COR-L47 (cell line): Measurements from ENCODE around the gene ATP9A.
"Not testable (repeated sequence)": the region's sequence is repeated elsewhere in the genome, so short reads cannot be mapped to it uniquely, and the experiment has no call there.

Experiments used
- DNase-seq: peaks from one replicate; lab custom pipeline; 2025; lab: John Stamatoyannopoulos, UW

Gene ATP9A

DNA sequence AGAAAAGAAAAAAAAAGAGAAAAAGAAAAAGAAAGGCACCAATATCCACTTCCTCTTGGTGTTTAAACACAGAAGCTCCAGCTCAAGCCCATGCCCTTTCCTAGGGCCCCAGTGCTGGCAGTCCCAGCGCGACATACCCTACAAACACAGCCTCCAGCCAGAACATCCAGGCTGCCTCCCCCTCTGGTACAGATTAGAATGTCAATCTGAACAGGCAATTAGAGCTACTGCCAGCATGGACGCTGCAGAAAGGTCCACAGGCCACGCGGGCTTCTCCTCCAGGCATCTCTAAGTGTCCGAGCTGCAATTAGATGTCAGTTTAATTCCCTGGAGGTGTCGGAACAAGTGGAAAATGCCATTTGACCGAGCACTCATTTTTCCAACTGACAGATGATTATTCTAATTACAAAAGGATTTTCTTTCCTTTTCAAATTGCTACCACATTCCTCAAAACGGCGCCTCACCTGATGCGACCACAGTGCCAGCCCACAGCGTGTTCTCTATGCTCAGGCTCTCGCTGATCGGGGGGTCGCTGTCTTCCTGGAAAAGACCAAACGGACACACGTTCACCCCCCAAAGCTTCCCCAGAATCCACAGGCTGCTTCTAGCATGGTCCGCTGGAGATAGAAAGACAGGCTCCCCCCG, 79.5 kb downstream of the ATP9A start:
- DNase-seq: no peak

DNA sequence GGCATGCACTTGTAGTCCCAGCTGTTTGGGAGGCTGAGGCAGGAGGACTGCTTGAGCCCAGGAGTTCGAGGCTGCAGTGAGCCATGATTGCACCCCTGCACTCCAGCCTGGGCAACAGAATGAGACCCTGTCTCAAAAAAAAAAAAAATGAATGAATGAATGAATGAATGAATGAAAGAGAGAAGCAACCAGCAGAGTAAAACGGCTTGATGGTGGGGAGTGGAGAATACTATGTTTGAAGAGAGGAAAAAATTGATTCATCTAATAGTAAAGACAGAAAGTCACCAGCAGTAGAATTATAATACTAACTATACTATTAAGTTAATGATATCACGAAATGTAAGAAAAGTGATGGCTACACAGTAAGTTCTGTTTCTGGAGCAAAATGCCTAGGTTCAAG, 80.6 kb downstream of the ATP9A start:
- no peak for DNase-seq

DNA sequence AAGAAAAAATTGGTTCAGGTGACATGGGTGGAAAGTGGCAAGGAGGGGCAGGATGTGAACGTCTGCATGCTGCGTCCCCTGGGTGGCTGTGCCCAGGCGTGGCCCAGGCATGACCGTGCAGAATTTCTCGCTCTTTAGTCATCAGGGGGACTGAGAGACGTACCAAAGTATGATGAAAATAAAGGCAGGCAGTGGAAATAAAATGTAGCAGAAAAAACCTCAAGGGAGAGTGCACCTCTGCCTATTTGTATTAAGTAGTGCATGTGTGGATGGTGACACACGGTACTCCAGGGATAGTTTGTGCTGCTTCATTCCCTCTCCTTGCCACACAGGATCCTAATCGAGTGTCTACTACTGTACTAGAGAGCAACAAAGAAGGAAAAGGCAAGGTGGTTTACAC, 81.1 kb downstream of the ATP9A start:
- no peak for DNase-seq

- DNase-seq: not testable (repeated sequence)
Measured at GRCh38 chr20:51685494-51685893, 82.7 kb downstream of the ATP9A start.

DNA sequence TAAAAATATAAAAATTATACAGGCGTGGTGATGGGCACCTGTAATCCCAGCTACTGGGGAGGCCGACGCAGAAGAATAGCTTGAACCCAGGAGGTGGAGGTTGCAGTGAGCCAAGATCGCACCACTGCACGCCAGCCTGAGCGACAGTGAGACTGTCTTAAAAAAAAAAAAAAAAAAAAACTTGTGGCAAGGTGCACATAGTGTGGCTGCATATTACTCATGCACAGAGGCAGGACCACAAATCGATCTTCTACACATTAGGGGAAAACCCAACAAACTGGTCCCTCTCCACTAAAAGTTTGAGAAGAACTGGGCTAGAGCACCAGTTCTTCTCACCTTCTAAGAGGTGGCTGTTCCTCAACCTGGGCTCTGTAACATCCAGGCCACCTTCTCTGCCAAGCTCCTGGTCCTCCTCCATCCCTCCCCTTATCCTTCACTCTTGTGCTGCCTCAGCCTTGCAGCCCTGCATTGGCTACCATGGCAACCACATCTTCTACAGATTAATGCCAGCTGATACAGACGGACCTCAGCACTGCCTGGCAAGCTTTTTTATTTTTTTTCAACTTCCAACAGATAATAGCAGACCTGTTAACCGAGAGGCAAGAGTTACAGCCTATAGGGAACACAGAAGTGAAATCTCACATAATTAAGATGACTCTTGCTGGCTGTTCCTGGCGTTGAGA, 88.0 kb downstream of the ATP9A start:
- no peak for DNase-seq

DNA sequence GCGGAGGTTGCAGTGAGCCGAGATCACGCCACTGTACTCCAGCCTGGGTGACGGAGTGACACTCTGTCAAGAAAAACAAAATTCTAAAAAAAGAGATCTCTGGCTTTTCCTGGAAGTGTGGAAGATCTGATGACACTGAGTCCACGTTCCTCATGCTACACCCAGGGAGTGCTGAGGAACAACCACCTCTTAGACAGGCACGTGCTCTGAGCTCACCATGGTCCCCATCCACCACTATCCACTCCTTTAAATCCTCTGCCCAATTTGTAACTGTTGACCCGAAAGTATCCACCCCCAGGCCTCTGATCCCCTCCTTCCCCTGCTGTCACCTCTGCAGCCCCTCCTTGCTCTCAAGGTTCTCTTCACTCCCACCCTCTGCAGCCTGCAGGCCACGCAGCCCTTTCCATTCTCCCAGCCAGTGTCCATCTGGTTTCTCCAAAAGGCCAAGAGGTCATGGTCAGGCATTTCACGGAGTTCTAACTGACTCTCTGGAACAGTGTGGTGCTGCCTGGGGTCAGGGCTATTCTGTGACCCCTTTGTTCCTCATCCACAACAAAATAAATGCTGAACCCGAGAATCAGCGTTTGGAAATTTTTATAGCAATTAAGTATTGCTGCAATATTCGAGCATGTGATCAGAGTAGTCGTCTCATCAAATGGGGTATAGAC, 88.8 kb downstream of the ATP9A start:
- no peak for DNase-seq

- no peak for DNase-seq
Measured at GRCh38 chr20:51678026-51678697, 90.0 kb downstream of the ATP9A start.

DNA sequence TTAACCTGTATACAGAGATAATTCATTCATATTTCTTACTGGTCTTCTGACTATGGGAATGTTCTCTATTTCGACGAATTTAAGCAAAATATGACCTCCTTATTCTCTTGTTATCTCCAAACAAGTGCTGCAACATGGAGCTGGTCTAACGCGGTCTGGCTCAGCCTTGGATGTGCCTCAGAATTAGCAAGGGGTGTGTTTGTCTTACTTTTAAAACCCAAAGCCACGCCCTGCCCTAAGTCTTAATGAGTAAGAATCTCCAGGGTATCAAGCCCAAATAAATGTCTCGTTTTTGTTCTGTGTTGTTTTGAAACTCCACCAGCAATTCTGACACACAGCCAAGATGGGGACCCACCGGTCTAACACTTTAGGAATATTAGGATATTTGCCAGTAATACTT, 99.2 kb downstream of the ATP9A start:
- DNase-seq: no peak

GRCh38 chr20:51668515-51668914, 99.7 kb downstream of the ATP9A start:
- no peak for DNase-seq

DNA sequence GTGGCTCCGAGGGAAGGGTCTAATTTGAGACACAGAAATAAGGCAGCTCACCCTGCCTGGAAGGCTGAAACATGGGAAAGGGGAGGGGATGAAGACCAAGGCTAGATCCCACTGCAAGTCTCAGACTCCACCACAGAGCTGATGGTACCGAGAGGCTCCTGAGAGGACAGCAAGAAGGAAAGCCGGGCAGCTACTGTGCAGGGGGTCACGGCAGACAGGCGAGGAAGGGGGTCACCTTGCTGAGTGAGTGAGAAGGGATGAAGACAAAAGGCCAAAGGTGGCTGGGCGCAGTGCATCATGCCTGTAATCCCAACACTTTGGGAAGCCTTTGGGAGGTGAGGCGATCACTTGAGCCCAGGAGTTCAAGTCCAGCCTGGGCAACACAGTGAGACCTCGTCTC, 100.7 kb downstream of the ATP9A start:
- no peak for DNase-seq

GRCh38 chr20:51667002-51667408, 101.2 kb downstream of the ATP9A start:
- DNase-seq: no peak

DNA sequence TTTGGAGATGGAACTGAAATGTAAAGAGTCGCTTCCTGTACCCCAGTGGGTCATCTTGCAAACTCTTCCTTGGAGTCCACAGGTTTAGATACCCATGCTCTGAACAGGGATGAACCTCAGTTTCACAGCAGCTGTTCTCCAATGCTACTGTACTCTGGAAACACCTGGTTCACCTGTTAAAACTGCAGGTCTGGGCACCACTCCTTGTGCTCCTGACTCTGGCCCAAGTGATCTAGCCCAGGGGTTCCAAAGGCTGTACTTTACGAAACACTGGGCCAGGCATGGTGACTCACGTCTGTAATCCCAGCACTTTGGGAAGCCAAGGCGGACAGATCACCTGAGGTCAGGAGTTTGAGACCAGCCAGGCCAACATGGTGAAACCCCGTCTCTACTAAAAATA, 102.1 kb downstream of the ATP9A start:
- DNase-seq: no peak

- no peak for DNase-seq
Measured at GRCh38 chr20:51665543-51666118, 102.6 kb downstream of the ATP9A start.

DNA sequence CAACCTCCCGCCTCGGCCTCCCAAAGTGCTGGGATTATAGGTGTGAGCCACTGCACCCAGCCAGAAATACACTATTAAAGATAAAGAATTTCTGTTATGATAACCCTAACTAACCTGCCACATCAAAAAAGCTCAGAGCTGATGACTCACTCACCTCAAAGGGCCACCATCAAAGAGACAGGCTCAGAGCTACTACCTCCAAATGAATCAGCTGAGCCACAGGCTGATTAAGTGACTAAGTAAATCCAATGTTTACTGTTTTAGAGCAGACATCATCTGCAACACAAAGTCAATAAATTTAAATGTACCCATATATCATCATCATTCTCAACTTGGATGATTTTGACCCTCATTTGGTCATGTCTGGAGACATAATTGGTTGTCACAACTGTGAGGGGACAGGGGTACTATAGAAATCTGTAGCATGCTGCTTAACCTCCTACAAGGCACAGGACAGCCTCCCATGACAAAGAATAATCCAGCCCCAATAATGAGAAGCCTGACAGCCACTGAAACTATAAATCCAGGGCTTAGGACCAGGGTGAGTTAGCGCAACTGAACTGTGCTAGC, 106.5 kb downstream of the ATP9A start:
- DNase-seq: no peak

GRCh38 chr20:51660672-51661608, 107.2 kb downstream of the ATP9A start:
- DNase-seq: no peak

- no peak for DNase-seq
Measured at GRCh38 chr20:51659491-51660050, 108.6 kb downstream of the ATP9A start.

DNA sequence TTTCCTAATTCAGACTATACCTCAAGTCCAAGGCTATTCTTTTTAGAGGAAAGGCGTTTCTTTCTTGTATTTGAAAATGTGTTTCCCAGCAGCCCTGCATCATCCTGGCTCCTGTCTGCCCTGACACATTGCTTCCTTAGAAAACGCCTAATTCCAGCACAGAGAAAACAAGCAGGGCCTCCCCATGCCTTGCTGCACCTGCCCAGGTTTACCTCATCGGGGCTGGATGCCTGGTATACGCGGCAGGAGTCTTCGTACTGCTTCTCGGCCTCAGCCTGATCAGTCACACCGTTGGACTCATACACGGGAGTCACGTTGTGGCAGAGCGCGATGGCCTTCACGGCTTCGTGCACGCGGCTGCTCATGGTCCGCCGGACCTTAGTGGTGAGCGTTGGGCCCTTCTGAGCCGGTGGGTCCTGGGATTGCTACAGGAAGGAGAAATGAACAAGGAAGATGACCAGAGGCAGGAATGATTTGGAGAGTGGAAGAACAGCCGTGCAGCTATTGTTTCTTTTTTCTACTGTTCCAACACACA, 111.4 kb downstream of the ATP9A start:
- no peak for DNase-seq

- not testable (repeated sequence) for DNase-seq
Measured at GRCh38 chr20:51656089-51656488, 112.1 kb downstream of the ATP9A start.

- no peak for DNase-seq
Measured at GRCh38 chr20:51654495-51654894, 113.7 kb downstream of the ATP9A start.

GRCh38 chr20:51654060-51654459, 114.1 kb downstream of the ATP9A start:
- DNase-seq: no peak
